NCI-H748 treated with DMSO at 0.1 percent for 48 hours (cell line): Measurements from ENCODE around the gene ANO3.

Source experiments
- DNase-seq: peaks from one replicate; lab custom pipeline; 2025; lab: John Stamatoyannopoulos, UW

Gene ANO3

GRCh38 chr11:26359055-26359454 is 27.1 kb downstream of the ANO3 start:
- no peak for DNase-seq

GRCh38 chr11:26365284-26365683 is 33.4 kb downstream of the ANO3 start:
- DNase-seq = no peak

GRCh38 chr11:26377619-26378018 is 45.7 kb downstream of the ANO3 start:
- DNase-seq = no peak

DNA sequence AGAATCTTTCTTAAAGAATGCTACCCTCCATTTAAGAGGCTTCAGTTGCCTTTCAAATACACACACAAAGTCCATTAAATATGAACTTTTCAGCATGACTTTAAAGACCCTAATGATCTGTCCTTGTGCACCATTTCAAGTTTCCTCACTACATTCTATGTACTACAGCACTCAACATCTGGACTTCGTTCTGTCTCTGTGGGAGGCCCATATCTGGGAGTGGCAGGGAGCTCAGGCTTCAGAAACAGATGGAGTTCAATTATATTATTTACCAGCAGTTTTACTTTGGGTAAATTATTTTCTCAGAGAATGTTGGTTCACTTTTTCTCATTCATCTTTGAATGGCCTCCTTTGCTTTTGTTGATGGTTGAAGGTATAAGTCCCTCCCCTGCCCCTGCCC is 67.4 kb downstream of the ANO3 start:
- no peak for DNase-seq

- DNase-seq = no peak
These were observed 78.9 kb downstream of the ANO3 start for GRCh38 chr11:26410706-26411366.

DNA sequence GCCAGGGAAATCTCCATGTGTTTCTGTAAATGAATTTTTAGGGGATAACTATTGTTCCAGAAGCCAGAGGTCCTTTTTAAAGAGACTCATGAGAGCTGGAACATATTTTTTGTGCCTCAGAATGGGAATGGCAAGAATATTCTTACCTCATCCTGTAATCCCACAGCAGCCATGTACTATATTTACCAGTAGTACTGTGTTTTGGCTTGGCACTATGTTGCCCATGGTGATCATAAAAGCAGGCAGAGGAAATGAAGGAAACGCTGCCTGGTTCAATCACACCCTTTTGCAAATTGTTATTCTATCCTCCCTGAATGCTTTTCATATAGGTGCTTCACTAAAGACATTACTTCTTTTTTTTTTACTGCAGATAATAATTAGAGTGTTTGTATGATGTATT is 81.0 kb downstream of the ANO3 start:
- DNase-seq = no peak

DNA sequence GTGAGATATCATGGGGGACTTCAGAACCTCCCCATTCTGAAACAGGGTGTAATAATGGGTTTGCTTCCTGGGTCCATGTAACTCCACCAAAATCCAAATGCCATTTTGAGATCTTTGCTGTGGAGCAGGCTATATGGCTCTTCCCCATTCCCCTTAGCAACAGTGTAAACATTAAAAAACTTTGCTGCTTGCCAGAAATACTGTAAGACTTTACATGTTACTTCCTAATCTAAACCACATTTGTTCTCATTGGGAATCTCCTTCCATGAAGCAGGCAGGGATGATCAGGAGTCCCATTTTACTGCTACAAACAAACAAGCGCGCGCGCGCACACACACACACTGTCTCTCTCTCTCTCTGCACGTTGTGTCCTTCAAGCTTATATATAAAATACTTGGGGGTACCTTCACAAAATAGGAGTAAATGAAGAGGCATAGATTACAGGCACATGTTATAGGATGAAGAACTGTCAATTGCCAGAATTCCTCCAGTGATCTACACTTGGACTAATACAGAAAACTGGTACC is 86.5 kb downstream of the ANO3 start:
- DNase-seq = no peak

DNA sequence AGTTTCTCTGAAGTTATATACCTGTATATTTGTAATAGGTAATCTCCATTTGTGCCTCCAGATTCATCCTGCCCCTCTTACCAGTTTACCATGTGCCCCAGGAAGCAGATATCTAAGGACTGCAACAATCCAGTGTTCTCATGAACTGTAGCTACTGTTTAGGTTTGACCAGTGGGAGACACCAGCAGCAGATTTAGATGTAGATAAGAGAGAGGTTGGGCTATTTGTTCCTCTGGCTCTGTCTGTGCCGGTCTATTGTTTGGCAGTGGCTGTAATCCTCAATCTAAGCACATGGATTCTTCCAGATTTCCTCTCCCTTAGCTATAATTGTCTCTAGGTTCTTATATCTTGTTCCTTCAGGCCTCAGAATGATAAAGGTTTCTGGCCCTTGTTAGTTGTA is 88.4 kb downstream of the ANO3 start:
- DNase-seq = no peak

- no peak for DNase-seq
These were observed 92.3 kb downstream of the ANO3 start for GRCh38 chr11:26424255-26424654.

DNA sequence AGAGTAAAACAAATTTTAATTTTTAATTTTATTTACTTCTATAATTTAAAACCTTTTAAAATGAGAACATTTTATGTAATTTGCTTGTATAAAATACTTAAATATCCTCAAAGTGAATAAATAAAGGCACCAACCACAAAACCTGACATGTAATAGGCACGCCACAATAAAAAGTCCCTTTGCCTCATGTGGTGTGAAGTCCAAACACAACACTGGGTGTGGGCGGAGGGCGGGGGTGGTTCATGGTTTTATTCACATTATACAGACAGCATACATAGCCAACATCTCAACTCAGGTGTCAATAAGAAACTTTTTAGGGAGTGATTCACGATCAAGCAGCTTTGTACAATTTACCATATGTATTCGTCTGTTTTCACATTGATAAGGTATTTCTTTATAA is 107.9 kb downstream of the ANO3 start:
- no peak for DNase-seq

- no peak for DNase-seq
These were observed 110.2 kb downstream of the ANO3 start for GRCh38 chr11:26442131-26442530.

GRCh38 chr11:26443617-26444016 is 111.7 kb downstream of the ANO3 start:
- no peak for DNase-seq

GRCh38 chr11:26457636-26458035 is 125.7 kb downstream of the ANO3 start:
- DNase-seq = no peak

DNA sequence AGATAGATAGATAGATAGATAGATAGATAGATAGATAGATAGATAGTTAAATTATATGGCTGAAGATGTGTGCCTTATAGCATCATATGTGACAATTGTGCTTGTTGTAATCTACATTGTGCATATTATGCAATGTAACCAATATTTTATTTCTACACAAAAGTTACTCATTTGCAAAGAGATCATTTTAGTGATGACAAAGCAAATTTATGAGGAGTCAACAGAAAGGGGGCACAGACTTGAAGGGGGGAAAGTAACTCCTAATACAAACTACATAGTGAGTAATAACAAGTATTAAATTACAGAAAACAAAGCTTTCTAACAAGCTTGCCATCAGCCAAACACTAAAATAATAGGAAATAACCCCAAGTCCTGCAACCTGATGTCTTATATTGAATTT is 133.3 kb downstream of the ANO3 start:
- no peak for DNase-seq

DNA sequence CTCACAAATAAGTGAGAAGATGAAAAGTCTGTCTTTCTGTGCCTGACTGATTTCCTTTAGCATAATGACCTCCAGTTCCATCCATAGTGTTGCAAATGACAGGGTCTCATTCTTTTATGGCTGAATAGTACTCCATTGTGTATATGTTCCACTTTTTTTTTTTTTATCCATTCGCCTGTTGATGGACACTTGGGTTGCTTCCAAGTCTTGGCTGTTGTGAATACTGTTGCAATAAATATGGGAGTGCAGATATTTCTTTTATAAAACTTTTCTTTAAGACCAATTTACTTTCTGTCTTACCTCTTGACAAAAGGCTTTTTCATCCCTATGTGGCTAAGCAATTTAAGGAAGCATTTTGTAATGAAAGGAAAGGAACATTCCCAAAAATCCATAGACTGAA is 135.6 kb downstream of the ANO3 start:
- DNase-seq = no peak

DNA sequence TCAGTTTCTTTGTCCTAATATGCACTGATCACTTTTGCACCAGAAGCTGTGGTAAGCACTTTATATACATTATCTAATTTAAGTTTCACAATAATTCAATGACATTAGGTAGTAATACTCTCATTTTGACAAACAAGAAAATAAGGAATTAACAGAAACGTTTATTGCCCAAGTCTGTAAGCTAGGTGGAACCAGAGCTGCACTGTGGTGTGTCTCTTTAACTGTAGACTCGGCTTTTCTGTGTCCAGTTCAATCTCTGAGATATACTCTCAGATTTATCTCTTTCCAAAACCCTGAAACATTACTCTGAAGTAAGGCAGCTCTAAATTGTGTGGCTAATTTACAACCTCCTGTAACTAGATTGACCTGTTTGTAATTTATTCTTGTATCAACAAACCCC is 139.1 kb downstream of the ANO3 start:
- no peak for DNase-seq

- peak; percentile 12 for DNase-seq
These were observed 141.6 kb downstream of the ANO3 start for GRCh38 chr11:26473216-26474194.

DNA sequence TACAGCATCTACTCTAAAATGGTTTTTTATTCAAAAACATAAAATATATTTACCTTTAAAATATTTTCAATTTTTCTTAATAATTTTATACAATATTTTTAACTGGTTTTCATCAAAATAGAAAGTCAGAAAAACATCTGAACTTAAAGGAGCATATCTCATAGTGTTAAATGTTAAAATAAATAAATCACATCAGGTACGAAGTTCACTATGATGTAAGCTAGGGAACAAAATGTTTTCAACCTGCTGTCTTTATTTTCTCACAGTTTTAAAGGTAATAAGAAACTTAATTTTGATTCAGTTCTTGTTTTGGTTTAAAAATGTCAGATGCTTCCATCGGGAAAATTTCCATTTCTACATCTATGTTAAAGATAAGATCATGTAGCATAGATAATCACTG is 142.5 kb downstream of the ANO3 start:
- no peak for DNase-seq

- DNase-seq = no peak
These were observed 145.5 kb downstream of the ANO3 start for GRCh38 chr11:26477396-26477795.

- DNase-seq = no peak
These were observed 146.8 kb downstream of the ANO3 start for GRCh38 chr11:26478710-26479109.

GRCh38 chr11:26480041-26480440 is 148.1 kb downstream of the ANO3 start:
- DNase-seq = no peak

GRCh38 chr11:26483108-26483507 is 151.2 kb downstream of the ANO3 start:
- DNase-seq = no peak

DNA sequence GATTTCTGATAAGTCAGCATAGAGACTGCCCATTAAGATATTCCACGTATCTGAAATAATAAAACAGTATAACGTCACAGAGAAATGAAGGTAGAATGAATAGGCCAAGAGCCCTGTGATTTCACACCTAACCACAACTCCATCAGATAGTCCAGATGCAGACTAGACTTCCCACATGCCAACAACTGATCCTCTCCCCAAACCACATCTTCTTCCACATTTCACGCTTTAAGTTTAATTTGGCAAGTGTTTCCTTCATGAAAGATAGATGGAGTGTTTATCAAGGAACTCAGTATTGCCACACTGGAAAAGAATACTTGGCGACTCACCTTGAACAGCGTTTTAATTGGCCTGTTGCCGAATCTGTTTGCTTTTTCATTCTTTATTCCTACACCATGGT is 158.6 kb downstream of the ANO3 start:
- DNase-seq = no peak
